GM12878 (cell line): ENCODE results near the gene BRD3.

Source experiments
- BCLAF1 ChIP-seq: fragments of 450-650 bp; IDR thresholded peaks from 2 replicates; pipeline ENCODE4 v1.6.1; 2017; ENCODE audit warnings: antibody characterized with exemption, mild to moderate bottlenecking, moderate library complexity
- BRCA1 ChIP-seq: IDR thresholded peaks from 2 replicates; pipeline ENCODE4 v1.6.1; 2011; ENCODE audit warnings: low read depth, low read length, improper control_type of control experiment
- CBX3 ChIP-seq: fragments of 200-600 bp; sonication (generic); IDR thresholded peaks from 2 replicates; pipeline ENCODE4 v1.6.1; 2016; ENCODE audit warnings: low read depth, borderline replicate concordance
- CREM ChIP-seq: IDR thresholded peaks from 2 replicates; pipeline ENCODE4 v1.6.1; 2014; ENCODE audit warnings: antibody characterized with exemption, low read depth
- CTCF ChIP-seq, 3 experiments: IDR thresholded peaks in 2 of 3; conservative IDR thresholded peaks in 1 of 3; 2 replicates each; pipeline ENCODE4 v1.5.1; 2011; ENCODE audit warnings: low read depth in 3 of 3, low read length in 3 of 3, mild to moderate bottlenecking in 3 of 3, control low read depth in 2 of 3, moderate library complexity in 2 of 3, inconsistent platforms in 1 of 3, mixed read lengths in 1 of 3; ENCODE audit not compliant: control insufficient read depth in 2 of 3, insufficient read depth in 1 of 3; ENCODE audit errors: extremely low read depth in 1 of 3
- NKRF ChIP-seq: fragments of 450-650 bp; conservative IDR thresholded peaks from 2 replicates; pipeline ENCODE4 v1.6.1; 2017; ENCODE audit warnings: mild to moderate bottlenecking, moderate library complexity
- POLR2A ChIP-seq: IDR thresholded peaks from 2 replicates; pipeline ENCODE4 v1.6.1; 2011; ENCODE audit warnings: low read depth, mild to moderate bottlenecking, low read length
- RCOR1 ChIP-seq: conservative IDR thresholded peaks from 2 replicates; pipeline ENCODE4 v1.6.1; 2012; ENCODE audit warnings: low read depth, low read length, improper control_type of control experiment
- REST ChIP-seq: IDR thresholded peaks from 2 replicates; pipeline ENCODE4 v1.6.1; 2012; ENCODE audit warnings: mild to moderate bottlenecking, low read depth, low read length
- RFX5 ChIP-seq: IDR thresholded peaks from 2 replicates; pipeline ENCODE4 v1.6.1; 2011; ENCODE audit warnings: low read depth, low read length, improper control_type of control experiment
- USF2 ChIP-seq: IDR thresholded peaks from 2 replicates; pipeline ENCODE4 v1.6.1; 2011; ENCODE audit warnings: low read depth, low read length, improper control_type of control experiment, borderline replicate concordance

GRCh38 chr9:134040781-134041648, 26.8 kb downstream of the BRD3 start:
- no peak for TF ChIP-seq CTCF (IDR thresholded peaks at IDR 0.05 in 2 of 3, conservative IDR thresholded peaks at IDR 0.05 in 1 of 3; ENCODE audit: control insufficient read depth in 2 of 3, extremely low read depth in 1 of 3, insufficient read depth in 1 of 3, low read depth in 3 of 3, low read length in 3 of 3)
- TF ChIP-seq BRCA1: no peak
- no peak for TF ChIP-seq NKRF
- no peak for TF ChIP-seq CBX3
- no peak for TF ChIP-seq USF2
- TF ChIP-seq CREM: no peak
- TF ChIP-seq RCOR1: no peak
- TF ChIP-seq RFX5: no peak
- TF ChIP-seq POLR2A: no peak
- no peak for TF ChIP-seq BCLAF1
- no peak for TF ChIP-seq REST
